ENCODE results near the gene APOBEC2.

Gene APOBEC2

DNA sequence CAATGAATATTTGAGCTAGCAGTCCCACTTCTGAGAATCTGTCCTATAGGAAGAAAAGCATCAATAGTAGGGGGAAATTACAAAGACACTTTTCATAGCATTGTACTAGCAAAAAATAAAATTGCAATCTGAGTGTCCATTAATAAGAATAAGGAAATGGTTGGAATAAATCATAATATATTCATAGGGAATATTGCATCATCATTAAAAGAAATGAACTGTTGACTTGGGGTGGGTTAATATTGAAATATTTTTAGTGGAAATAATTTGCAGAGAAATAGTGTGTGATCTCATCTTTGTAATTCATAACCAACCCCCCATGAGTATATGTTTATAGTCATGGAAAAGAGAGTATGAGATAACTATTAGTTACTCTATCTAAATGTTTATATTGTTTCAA lies 32.2 kb downstream of the APOBEC2 start:
- TF ChIP-seq ZBTB7A (IDR thresholded peaks at IDR 0.05; ENCODE audit: low read depth) (no peak), CREB1 (IDR thresholded peaks at IDR 0.05; ENCODE audit: low read depth) (no peak), EGR1 (IDR thresholded peaks at IDR 0.05) (no peak), EP300 (IDR thresholded peaks at IDR 0.05; ENCODE audit: borderline replicate concordance) (no peak), TAF1 (IDR thresholded peaks at IDR 0.05; ENCODE audit: low read depth) (no peak), CEBPB (IDR thresholded peaks at IDR 0.05) (no peak)
- TF ChIP-seq, protein P1, sequence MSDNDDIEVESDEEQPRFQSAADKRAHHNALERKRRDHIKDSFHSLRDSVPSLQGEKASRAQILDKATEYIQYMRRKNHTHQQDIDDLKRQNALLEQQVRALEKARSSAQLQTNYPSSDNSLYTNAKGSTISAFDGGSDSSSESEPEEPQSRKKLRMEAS (IDR thresholded peaks at IDR 0.05), result no peak

DNA sequence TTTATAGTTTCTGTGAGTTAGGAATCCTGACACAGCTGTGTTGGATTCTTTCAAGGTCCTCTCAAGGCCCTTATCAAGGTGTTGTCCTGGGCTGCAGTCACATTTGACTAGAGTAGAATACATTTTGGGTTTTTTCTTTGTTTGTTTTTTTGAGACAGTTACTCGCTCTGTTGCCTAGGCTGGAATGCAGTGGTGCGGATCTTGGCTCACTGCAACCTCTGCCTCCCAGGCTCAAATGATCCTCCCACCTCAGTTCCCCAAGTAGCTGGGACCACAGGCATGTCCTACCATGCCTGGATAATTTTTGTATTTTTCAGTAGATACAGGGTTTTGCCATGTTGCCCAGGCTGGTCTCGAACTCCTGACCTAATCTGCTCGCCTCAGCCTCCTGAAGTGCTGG lies 35.4 kb downstream of the APOBEC2 start:
- TF ChIP-seq RAD21 (IDR thresholded peaks at IDR 0.05; ENCODE audit: low read depth) (no peak), CEBPB (IDR thresholded peaks at IDR 0.05) (no peak), YY1 (IDR thresholded peaks at IDR 0.05; ENCODE audit: low read depth) (no peak), TCF12 (IDR thresholded peaks at IDR 0.05; ENCODE audit: low read depth) (no peak), FOXM1 (IDR thresholded peaks at IDR 0.05; ENCODE audit: borderline replicate concordance, low read depth) (no peak), TAF1 (IDR thresholded peaks at IDR 0.05; ENCODE audit: low read depth) (no peak), ZBTB7A (IDR thresholded peaks at IDR 0.05; ENCODE audit: low read depth) (no peak)
- TF ChIP-seq, protein P2, sequence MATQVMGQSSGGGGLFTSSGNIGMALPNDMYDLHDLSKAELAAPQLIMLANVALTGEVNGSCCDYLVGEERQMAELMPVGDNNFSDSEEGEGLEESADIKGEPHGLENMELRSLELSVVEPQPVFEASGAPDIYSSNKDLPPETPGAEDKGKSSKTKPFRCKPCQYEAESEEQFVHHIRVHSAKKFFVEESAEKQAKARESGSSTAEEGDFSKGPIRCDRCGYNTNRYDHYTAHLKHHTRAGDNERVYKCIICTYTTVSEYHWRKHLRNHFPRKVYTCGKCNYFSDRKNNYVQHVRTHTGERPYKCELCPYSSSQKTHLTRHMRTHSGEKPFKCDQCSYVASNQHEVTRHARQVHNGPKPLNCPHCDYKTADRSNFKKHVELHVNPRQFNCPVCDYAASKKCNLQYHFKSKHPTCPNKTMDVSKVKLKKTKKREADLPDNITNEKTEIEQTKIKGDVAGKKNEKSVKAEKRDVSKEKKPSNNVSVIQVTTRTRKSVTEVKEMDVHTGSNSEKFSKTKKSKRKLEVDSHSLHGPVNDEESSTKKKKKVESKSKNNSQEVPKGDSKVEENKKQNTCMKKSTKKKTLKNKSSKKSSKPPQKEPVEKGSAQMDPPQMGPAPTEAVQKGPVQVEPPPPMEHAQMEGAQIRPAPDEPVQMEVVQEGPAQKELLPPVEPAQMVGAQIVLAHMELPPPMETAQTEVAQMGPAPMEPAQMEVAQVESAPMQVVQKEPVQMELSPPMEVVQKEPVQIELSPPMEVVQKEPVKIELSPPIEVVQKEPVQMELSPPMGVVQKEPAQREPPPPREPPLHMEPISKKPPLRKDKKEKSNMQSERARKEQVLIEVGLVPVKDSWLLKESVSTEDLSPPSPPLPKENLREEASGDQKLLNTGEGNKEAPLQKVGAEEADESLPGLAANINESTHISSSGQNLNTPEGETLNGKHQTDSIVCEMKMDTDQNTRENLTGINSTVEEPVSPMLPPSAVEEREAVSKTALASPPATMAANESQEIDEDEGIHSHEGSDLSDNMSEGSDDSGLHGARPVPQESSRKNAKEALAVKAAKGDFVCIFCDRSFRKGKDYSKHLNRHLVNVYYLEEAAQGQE (IDR thresholded peaks at IDR 0.05; ENCODE audit: low read depth), result no peak
- TF ChIP-seq, protein P3, sequence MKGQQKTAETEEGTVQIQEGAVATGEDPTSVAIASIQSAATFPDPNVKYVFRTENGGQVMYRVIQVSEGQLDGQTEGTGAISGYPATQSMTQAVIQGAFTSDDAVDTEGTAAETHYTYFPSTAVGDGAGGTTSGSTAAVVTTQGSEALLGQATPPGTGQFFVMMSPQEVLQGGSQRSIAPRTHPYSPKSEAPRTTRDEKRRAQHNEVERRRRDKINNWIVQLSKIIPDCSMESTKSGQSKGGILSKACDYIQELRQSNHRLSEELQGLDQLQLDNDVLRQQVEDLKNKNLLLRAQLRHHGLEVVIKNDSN (IDR thresholded peaks at IDR 0.05), result no peak
- TF ChIP-seq, protein P1 (IDR thresholded peaks at IDR 0.05), result no peak

DNA sequence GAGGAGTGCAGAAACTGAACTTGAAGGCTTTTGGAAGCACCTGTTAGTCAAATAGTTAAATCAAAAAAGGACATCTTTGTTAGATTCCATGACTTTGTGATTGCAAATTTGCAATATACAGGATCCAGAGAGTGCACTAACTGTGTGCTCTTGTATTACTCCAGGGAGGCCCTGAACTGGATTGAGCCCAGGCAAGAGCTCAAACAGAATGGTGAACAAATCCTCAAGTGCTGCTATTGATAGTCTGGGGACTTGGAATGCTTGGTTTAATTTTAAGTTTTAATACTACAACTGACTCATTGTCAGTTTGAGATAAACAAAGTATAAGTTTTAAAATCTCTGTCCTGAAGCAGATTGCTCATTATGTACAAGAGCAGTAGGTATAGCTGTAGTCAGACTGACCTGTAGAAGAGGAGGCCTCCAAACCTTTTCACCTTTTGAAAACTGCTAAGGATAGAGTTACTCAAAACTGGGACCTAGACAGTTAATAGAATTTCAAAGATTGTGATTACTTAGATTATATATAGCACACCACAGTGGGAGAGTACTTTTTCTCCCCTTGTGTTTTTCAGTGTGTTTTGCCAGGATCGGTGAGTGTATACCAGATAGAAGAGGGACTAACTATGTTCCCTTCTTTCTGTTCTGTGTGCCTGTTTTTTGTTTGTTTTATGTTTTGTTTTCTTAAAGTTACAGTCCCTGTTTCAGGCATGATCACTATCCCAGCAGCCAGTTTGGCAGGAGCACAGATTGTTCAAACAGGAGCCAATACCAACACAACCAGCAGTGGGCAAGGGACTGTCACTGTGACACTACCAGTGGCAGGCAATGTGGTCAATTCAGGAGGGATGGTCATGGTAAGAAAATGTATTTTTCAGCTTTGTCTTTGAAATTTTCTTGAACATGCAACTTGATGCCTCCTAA lies 38.1 kb downstream of the APOBEC2 start:
- TF ChIP-seq NFIC (IDR thresholded peaks at IDR 0.05) (no peak), TCF12 (IDR thresholded peaks at IDR 0.05; ENCODE audit: low read depth) (no peak), ZBTB7A (IDR thresholded peaks at IDR 0.05; ENCODE audit: low read depth) (no peak), TEAD4 (IDR thresholded peaks at IDR 0.05) (no peak), EP300 (IDR thresholded peaks at IDR 0.05; ENCODE audit: borderline replicate concordance) (no peak), FOXM1 (IDR thresholded peaks at IDR 0.05; ENCODE audit: borderline replicate concordance, low read depth) (no peak), EGR1 (IDR thresholded peaks at IDR 0.05) (no peak), RAD21 (IDR thresholded peaks at IDR 0.05; ENCODE audit: low read depth) (no peak), CREB1 (IDR thresholded peaks at IDR 0.05; ENCODE audit: low read depth) (no peak), TAF1 (IDR thresholded peaks at IDR 0.05; ENCODE audit: low read depth) (no peak)
- TF ChIP-seq, protein P1 (IDR thresholded peaks at IDR 0.05), result no peak
- TF ChIP-seq, protein P2 (IDR thresholded peaks at IDR 0.05; ENCODE audit: low read depth), result no peak
- TF ChIP-seq, protein P3 (IDR thresholded peaks at IDR 0.05), result no peak

DNA sequence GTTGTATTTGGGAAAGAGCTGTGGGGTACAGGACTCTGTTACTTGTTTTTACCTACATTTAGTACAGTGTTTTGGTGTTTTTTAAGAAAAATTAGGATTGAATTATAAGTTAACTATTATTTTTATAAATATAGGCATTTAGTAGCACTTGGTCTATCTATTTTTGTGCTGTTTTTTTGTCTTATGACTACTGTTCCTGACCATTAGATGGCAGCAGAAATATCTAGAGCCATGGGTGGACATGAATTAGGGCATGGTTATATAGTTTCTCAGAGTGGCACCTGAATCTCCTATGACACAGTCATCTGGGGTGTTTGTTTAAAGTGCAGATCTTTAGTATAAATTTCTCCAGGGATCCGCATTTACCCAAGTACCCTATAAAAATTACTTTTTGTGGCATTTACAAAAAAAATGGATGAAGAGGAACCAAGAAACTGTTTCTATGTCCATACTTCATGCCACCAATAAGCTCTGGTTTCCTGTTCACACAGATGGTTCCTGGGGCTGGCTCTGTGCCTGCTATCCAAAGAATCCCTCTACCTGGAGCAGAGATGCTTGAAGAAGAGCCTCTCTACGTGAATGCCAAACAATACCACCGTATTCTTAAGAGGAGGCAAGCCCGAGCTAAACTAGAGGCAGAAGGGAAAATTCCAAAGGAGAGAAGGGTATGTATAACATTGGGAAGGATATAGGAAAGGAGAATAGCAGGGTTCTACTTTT lies 39.6 kb downstream of the APOBEC2 start:
- TF ChIP-seq YY1 (IDR thresholded peaks at IDR 0.05; ENCODE audit: low read depth) (no peak), ZBTB7A (IDR thresholded peaks at IDR 0.05; ENCODE audit: low read depth) (no peak), RAD21 (IDR thresholded peaks at IDR 0.05; ENCODE audit: low read depth) (peak; percentile 58), TCF12 (IDR thresholded peaks at IDR 0.05; ENCODE audit: low read depth) (no peak), TEAD4 (IDR thresholded peaks at IDR 0.05) (no peak), NFIC (IDR thresholded peaks at IDR 0.05) (no peak), TAF1 (IDR thresholded peaks at IDR 0.05; ENCODE audit: low read depth) (no peak)
- TF ChIP-seq, protein P2 (IDR thresholded peaks at IDR 0.05; ENCODE audit: low read depth), result no peak

Data from Ishikawa (cell line).